Stimulated activated CD4-positive, alpha-beta T cell treated with anti-CD3 and anti-CD28 coated beads, Interleukin-12 subunit alpha, Interleukin-12 subunit beta, amount 100 ng/mL, for 48 hours (primary cell): ENCODE measurements around the gene ADORA2B.
"Not testable (repeated sequence)": the region's sequence is repeated elsewhere in the genome, so short reads cannot be mapped to it uniquely, and the experiment has no call there.

ENCODE experiments used
- DNase-seq, 3 donors: peaks; one replicate each; pipeline ENCODE4 v3.0.0-alpha.2; 2020; ENCODE audit warnings: low read depth in 2 of 3, low spot score in 1 of 3

ADORA2B gene

DNA sequence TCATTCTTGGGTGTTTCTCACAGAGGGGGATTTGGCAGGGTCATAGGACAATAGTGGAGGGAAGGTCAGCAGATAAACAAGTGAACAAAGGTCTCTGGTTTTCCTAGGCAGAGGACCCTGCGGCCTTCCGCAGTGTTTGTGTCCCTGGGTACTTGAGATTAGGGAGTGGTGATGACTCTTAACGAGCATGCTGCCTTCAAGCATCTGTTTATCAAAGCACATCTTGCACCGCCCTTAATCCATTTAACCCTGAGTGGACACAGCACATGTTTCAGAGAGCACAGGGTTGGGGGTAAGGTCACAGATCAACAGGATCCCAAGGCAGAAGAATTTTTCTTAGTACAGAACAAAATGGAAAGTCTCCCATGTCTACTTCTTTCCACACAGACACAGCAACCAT is 34.1 kb downstream of the ADORA2B start:
- DNase-seq: not testable (repeated sequence)

DNA sequence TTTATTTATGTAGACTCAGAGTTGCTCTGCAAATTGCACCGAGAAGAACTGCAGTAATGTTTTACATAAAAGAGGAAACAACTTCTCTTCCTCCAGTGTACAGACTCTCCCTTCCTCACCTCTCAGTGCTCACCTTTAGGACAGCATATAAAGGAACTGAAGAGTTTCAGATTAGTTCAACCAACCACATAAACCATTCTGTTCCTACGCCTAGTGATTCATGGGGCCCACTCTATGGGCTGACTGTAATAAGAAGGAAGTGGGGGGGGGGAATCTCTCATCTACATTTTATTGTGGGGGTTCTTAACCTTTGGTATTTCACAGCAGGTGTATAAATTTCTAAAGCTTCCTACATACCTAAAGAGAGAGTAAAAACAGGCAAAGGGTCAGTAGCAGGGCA is 36.3 kb downstream of the ADORA2B start:
- peak in 1 of 3 donors; percentile 13 for DNase-seq

DNA sequence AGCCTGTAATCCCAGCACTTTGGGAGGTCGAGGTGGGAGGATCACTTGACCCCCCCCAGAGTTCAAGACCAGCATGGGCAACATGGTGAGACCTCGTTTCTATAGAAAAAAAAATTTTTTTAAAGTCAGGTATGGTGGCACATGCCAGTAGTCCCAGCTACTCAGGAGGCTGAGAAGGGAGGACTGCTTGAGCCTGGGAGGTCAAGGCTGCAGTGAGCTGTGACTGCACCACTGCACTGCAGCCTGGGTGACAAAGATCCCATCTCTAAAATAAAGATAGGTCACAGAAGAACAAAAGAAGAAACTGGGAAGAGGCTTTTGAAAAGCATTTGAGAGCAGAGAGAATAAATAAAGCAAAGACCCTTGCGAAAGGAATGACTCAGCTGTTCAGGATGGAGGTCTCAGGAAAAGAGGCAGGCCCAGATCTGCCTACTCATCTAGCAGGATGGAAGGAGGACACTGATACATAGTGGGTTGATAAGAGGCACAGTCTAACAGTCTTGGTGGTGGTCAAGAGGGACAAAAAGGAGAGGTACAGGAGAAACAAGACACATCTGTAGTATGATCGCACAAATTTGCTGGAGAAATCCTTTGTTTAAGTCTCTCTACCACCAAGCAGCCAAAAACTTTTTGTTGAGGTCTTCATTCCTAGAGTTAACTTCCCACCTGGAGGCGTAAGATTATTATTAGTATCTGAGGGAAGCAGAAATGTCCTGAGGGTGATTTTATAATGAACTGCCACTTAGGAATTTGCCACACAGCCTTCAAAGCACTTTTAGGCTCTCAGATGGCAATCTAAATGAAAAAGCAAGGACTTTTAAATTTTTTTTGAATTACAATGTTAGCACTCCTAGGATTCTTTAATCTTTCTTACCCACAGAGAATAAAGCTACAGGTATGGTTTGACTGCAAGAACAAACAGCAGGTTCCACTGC is 37.0 kb downstream of the ADORA2B start:
- no peak for DNase-seq

DNA sequence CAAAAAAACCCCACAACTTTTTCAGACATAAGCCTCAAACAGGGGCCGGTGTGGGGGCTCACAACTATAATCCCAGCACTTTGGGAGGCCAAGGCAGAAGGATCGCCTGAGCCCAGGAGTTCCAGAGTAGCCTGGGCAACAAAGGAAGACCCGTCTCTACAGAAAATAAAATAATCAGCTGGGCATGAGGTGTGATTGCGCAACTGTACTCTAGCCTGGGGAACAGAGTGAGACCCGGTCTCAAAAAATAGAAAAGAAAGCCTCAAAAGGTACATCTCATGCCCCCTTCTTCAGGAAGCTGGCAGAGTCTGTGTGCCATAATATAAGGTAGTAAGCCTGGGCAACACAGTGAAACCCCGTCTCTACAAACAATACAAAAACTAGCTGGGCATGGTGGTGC is 51.4 kb downstream of the ADORA2B start:
- no peak for DNase-seq

DNA sequence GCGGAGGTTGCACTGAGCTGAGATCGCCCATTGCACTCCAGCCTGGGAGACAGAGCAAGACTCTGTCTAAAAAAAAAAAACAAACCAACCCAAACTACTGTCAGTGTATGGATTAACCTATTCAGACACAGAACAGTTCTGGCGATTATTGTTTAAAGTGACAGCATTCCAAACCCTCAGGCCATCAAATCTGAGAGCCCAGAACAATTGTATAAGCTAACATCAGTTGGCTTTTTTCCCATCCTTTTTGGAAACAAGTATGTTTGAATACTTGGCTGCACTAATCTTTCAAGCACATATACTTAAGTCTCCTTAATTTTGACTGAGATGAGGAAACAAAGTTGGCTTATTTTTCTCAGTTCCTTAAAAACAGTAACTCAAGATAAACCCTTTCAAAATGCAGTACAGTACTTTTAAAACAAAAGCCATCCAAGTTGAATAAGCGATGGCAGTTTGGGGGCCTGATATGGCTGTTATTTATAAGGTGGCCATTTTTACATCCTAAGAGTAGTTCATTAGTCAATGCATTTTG is 53.2 kb downstream of the ADORA2B start:
- DNase-seq: no peak

DNA sequence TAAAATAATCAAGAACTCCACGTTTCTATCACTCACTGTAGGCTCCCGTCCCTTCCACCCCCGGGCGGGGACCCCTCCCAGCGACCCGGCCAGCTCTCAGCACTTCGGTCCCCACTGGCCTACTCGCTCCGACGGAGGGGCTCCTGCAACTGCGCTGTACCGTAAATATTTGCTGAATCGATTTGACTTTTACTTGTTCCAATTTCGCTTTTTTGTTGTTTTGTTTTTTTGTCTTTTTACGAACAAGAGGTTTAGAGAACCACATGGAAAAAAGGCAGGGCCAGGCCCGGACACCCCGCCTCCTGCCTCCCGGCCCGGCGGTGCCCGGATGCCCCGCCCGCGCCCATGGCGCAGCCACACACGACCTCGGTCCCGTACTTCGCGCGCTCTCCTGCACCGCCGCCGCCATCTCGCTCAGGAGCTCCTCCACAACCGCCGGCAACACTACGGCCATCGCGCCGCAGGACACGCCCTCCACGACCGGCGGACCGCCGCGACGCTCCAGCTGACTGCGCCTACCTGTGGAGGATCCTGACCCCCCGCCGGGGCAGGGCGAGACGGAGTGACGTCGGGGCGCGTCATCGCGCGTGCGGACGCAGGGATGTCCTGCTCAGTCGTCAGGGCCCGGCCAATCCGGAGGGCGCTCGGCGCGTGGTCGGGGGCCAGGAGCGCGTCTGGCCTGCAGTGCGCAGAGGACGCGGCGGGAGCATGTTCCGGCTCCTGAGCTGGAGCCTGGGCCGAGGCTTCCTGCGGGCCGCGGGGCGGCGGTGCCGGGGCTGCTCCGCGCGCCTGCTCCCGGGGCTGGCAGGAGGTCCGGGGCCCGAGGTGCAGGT is 54.4 kb downstream of the ADORA2B start, which contains the start of the genes TTC19 and ZSWIM7:
TTC19 (plus strand) TSS at position 684 of the 833 bp plus-strand sequence; CDS start at position 709, 25 bp downstream.
ZSWIM7 (minus strand) TSS at position 564 of the 833 bp plus-strand sequence; CDS start at position 454, 110 bp downstream.
- peak; percentile 84 to 93 (median 90) for DNase-seq

DNA sequence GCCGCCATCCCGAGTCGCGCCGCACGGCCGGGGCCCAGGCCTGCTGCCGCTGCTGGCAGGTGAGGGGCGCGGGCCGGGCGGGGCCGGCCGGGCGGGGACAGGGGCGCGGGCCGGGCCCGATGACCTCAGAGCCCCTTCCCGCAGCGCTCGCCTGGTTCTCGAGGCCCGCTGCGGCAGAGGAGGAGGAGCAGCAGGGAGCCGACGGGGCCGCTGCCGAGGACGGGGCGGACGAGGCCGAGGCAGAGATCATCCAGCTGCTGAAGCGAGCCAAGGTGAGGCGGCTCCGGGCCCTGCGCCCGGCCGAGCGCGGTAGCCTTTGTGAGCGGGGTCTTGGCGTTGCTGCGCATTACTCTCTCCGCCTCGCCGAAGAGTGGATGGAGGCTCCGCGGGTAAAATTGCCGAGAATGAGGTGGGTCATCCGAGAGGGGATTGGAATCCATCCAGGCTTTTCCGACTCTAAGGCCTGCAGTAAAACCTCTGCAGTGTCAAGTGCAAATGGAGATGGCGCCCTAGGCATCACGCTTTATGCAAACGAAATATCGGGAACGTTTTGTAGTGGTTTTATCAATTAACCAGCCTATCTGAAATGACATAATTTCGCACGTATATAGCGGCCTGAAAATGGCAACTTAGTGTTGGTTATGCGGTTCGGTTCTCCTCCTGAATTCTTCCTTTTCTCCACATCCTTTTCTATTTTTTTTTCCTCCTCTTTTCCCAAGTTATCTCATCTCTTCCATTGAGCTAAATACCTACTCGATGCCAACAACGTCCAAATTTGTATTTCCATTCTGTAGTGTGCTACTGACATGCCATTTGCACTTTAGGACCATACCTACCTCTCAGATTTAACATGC is 55.3 kb downstream of the ADORA2B start:
- DNase-seq: no peak

DNA sequence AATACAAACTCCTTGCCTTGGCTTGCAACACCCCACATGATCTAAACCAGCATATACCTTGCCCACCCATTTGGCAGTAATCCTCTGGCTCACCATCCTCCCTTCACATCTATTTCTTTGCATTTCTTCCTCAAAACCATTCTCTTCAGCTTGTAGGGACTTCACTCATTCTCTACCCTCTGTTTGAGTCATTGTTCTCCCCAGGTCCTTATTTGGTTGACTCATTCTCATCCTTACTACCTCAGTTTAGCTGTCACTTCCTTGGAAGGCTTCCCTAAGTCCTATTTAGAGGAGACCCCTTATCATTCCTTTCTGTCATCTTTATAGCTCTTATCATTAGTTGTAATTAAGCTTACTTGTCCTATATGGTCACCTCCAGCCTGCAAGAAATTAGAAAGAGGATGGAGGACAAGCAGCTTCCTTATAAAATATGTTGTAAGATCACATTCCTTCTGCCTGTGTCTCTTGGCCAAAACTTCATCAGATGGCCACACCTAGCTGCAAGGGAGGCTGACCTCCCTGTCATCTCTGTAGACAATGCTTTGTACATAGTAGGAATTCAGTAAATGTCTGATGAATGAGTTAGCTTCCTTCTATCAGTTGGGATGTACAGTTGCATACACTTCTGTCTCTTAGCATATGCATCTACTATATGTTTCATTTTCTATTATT is 56.4 kb downstream of the ADORA2B start:
- DNase-seq: no peak

DNA sequence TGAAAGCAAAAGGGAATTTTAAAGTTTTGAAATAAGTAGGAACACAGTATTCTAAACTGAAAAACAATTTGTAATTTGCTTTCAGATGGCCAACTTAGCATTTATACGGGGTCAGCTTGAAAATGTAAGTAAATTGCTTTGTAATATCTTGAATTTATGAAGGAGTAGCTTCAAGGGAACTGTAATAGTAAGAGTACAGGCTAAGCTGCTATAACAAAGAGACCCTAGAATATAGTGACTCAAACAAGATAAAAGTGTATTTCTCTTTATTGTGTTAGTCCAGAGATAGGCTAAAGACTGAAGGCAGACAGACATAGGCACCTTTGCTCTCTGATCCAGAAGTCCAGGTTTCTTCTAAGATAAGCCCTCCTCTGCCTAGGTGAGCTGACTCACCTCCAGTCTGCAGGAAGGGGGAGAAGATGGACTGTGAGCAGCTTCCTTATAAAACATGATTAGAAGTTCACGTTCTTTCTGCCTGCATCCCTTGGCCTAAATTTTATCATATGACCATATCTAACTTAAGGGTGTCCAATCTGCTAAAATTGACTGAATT is 57.9 kb downstream of the ADORA2B start:
- DNase-seq: no peak

DNA sequence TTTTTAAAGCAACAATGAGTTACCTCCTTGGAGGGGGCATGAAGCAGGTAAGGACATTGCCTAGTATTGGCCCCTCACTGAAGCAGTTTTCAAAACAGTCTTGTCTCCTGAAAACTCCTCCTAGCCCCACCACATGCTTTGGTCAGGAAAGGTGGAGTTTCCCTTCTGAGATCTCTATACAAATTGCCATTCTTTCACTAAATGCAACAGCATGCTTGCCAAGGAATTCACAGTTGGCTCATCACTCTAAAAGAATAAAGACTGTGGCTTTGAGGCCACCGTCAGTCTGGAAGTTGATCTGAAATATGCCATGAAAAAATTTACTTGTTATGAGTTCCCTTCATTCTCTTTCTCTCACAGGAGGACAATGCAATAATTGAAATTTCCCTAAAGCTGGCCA is 58.9 kb downstream of the ADORA2B start:
- no peak for DNase-seq

DNA sequence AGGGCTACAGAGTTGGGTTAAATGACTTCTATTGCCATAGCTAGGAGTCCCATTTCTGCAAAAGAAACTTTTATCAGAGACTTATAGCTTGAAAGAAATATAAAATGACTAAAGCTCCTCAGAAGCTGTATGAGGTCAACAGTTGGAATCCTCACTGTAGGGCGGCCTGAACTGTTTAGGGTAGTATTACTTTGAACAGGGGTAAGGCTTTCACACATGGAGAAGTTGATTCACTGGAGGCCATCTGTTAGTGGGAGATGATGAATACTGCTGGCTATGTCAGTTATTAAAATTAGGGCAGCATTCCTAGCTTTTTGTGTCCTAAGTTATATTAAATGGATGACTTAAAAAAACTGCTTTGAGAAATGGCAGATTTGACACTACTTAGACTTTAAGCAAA is 60.7 kb downstream of the ADORA2B start:
- no peak for DNase-seq

DNA sequence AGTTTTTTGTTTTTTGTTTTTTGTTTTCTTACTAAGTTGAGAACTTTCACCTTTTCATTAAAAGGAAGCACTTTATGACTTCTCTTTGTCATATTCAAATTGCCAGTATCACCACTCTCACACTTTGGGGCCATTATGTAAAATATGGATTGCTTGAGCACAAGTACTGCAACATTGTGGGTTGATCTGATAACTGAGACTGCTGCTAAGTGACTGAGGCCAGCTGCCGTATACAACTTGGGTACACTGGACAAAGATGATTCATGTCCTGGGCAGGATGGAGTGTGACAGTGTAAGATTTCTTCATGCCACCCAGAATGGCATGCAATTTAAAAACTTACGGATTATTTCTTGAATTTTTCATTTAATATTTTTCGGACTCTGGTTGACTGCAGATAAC is 62.5 kb downstream of the ADORA2B start:
- DNase-seq: no peak

DNA sequence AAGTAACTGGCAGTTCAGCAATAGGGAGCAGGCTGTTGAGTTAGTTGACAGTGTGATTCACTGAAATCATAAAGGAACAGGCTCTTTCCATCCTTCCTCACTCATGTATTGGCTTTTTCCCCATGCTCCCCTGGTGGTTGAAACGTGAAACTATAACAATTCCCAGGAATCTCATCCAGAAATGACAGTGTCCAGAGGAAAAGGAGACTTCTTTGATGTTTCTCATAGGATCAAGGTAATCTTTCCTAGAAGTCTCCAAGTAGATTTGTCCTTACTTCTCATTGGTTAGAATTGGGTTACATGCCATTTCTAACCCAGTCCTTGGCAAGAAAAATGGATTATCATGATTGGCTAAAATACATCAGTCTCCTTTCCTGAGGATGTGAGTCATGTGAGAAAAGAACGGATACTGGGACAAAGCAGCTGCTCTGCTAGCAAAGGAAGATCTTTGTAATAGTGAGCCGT is 69.0 kb downstream of the ADORA2B start:
- DNase-seq: no peak

DNA sequence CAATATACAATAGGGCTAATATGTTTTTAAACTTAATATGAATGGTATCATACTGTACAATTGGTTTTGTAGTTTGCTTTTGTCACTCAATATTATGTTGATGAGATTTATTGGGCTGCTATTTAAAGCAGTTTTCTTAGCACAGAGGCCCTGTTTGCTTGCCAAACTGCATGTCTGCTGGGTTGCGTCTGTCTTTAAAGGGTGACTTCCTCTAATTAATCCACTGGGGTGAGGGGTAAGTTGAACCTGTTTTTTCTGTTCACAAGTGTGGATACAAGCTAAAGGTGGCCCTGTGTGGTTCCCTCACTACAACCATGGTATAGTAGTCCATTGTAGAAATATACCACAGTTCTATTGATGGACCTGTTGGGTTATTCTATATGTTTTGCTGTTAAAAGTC is 74.4 kb downstream of the ADORA2B start:
- DNase-seq: no peak

DNA sequence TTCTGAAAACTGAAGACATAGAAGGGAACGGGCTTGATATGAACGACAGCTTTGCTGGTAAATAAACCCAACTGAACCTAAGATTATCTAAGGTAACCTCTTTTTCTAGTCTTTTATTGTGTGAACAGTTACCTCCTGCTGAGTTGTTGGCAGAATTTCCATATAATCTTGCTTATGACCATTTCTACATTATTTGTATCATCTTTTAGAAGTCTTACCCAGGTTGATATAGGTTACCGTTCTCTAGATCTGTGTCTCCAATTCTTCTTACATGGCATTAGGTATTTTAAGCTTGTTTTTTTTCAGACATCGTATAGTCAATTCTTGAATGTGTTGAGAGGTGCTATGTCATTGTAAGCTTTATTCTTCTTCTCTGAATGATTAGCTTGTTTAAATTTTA is 79.0 kb downstream of the ADORA2B start:
- DNase-seq: no peak

DNA sequence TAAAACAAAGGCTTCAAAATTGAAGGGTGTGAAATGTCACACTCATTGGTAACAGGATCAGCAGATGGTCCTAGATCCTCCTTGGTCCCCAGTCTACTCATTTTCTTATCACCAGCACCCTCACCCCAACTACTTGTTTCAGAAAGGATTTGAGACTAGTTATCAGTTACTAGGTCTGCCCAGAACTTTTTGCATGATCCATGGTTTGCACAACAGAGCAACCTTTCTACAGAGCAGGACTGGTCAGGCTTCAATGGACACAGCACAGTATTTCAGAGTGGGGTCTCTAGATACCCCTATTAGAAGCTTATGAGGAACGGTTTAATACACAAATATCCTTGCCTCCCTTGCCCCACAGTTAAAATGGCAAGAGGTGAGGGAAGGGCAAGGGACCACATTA is 80.3 kb downstream of the ADORA2B start:
- no peak for DNase-seq
